B cell (primary cell): ENCODE measurements around the gene USH2A. TPM values are rescaled to one million over a fixed set of nuclear protein-coding genes. Genes with fewer than 3 reads are reported as not detected.

Experiments
- ATAC-seq: fragments of 200-7000 bp; cut with Tn5 transposase; one replicate; pipeline ENCODE4 v1.10.0; 2021; ENCODE audit warnings: low read depth, mild to moderate bottlenecking, moderate number of reproducible peaks, moderate library complexity
- CTCF ChIA-PET: fragments of 350-600 bp; sonication (Branson Sonifier 250); formaldehyde crosslinking; loops from one replicate; lab custom pipeline; 2021; ENCODE audit warnings: antibody characterized with exemption, inconsistent platforms; lab: Charles Lee
- POLR2A ChIA-PET: fragments of 350-600 bp; sonication (Branson Sonifier 250); formaldehyde crosslinking; loops from one replicate; lab custom pipeline; 2021; ENCODE audit warnings: antibody characterized with exemption; lab: Charles Lee
- DNase-seq: peaks from one replicate; pipeline ENCODE4 v3.0.0; 2013
- H2AFZ ChIP-seq: 2 replicates; pipeline ENCODE4 v1.6.1; 2012; ENCODE audit warnings: mild to moderate bottlenecking, low read depth, low read length; ENCODE audit not compliant: insufficient read depth, poor library complexity, severe bottlenecking
- H3K27ac ChIP-seq, 2 donors: 1 replicate in 1 of 2; 2 replicates in 1 of 2; pipeline ENCODE4 v1.5.1; 2012 to 2013; ENCODE audit warnings: low read length in 2 of 2, mild to moderate bottlenecking in 2 of 2, moderate library complexity in 1 of 2
- H3K27me3 ChIP-seq, 4 experiments: fragments of 200-600 bp in 1 of 4; sonication (generic) in 1 of 4; replicated peaks in 1 of 4; 1 replicate in 2 of 4; 2 replicates in 2 of 4; pipeline versions ENCODE4 v1.6.1 to v1.7.0; 2013 to 2016; ENCODE audit warnings: low read length in 3 of 4, mild to moderate bottlenecking in 2 of 4, mixed read lengths in 1 of 4, moderate library complexity in 1 of 4; ENCODE audit not compliant: insufficient read depth in 4 of 4, control insufficient read depth in 3 of 4; ENCODE audit errors: control extremely low read depth in 1 of 4
- H3K36me3 ChIP-seq, 2 experiments: replicated peaks in 1 of 2; 1 replicate in 1 of 2; 2 replicates in 1 of 2; pipeline versions ENCODE4 v1.6.1 to v1.7.1; 2013; ENCODE audit warnings: low read length in 1 of 2; ENCODE audit not compliant: insufficient read depth in 2 of 2, control insufficient read depth in 1 of 2; ENCODE audit errors: control extremely low read depth in 1 of 2, extremely low read depth in 1 of 2
- H3K4me1 ChIP-seq, 2 donors: fragments of 200-600 bp in 1 of 2; sonication (generic) in 1 of 2; 1 replicate in 1 of 2; 2 replicates in 1 of 2; pipeline versions ENCODE4 v1.5.1 to v1.6.1; 2013 to 2017; ENCODE audit warnings: low read length in 2 of 2; ENCODE audit not compliant: control insufficient read depth in 2 of 2, insufficient read depth in 2 of 2
- H3K4me2 ChIP-seq: replicated peaks from 2 replicates; pipeline ENCODE3; 2012; ENCODE audit warnings: mild to moderate bottlenecking, low read depth, low read length; ENCODE audit not compliant: poor library complexity, severe bottlenecking
- H3K4me3 ChIP-seq, 5 experiments: fragments of 200-600 bp in 1 of 5; sonication (generic) in 1 of 5; 1 replicate in 3 of 5; 2 replicates in 2 of 5; pipeline versions ENCODE4 v1.5.1 to v1.7.0; 2011 to 2016; ENCODE audit warnings: low read length in 4 of 5, mild to moderate bottlenecking in 4 of 5, low read depth in 2 of 5, control low read depth in 1 of 5, moderate library complexity in 1 of 5; ENCODE audit not compliant: insufficient read depth in 1 of 5; ENCODE audit errors: control extremely low read depth in 1 of 5, extremely low read depth in 1 of 5
- H3K79me2 ChIP-seq: fragments of 200-600 bp; sonication (generic); one replicate; pipeline ENCODE4 v1.6.0; 2016; ENCODE audit warnings: low read length; ENCODE audit not compliant: control insufficient read depth, insufficient read depth
- H3K9ac ChIP-seq: fragments of 200-600 bp; sonication (generic); 2 replicates; pipeline ENCODE4 v1.6.1; 2017; ENCODE audit warnings: mild to moderate bottlenecking, low read length, moderate library complexity
- H3K9me3 ChIP-seq, 3 donors: one replicate each; pipeline versions ENCODE4 v1.6.1 to v1.7.1; 2013; ENCODE audit warnings: low read length in 2 of 3; ENCODE audit not compliant: control insufficient read depth in 2 of 3, insufficient read depth in 1 of 3; ENCODE audit errors: control extremely low read depth in 1 of 3
- H4K20me1 ChIP-seq: 2 replicates; pipeline ENCODE4 v1.6.0; 2012; ENCODE audit warnings: mild to moderate bottlenecking, low read length; ENCODE audit not compliant: insufficient read depth, control insufficient read depth, poor library complexity, severe bottlenecking
- H3K27ac Mint-ChIP-seq: one replicate; pipeline ENCODE4 v1.8.0; 2021; ENCODE audit warnings: mixed read lengths
- H3K27me3 Mint-ChIP-seq: one replicate; pipeline ENCODE4 v1.8.0; 2021; ENCODE audit warnings: mixed read lengths
- H3K4me1 Mint-ChIP-seq: one replicate; pipeline ENCODE4 v1.8.0; 2021; ENCODE audit warnings: mixed read lengths
- H3K4me3 Mint-ChIP-seq: one replicate; pipeline ENCODE4 v1.8.0; 2021; ENCODE audit warnings: mixed read lengths
- H3K9me3 Mint-ChIP-seq: one replicate; pipeline ENCODE4 v1.8.0; 2022; ENCODE audit warnings: mixed read lengths; ENCODE audit not compliant: insufficient read depth
- CTCF ChIP-seq: fragments of 200-600 bp; IDR thresholded peaks from one replicate; pipeline ENCODE4 v1.8.0; 2022; ENCODE audit warnings: antibody characterized with exemption, mild to moderate bottlenecking
- EZH2 ChIP-seq: IDR thresholded peaks from 2 replicates; pipeline ENCODE4 v1.6.1; 2012; ENCODE audit warnings: borderline replicate concordance, low read depth, mild to moderate bottlenecking, moderate library complexity, low read length; ENCODE audit not compliant: insufficient read depth, poor library complexity, severe bottlenecking
- WGBS: methylation state at CpG from one replicate; pipeline ENCODE4 v1.1.5; 2013; ENCODE audit warnings: missing lambda C conversion rate; ENCODE audit not compliant: insufficient coverage; 5-methylcytosine and 5-hydroxymethylcytosine counted together
- intact Hi-C: fragments of 100-400 bp; cut with micrococcal nuclease; formaldehyde crosslinking; loops from one replicate; pipeline ENCODE4 v1.10.0; 2022
- polyA plus RNA-seq: library from polyadenylated mRNA; depleted of rRNA; stranded (reverse); fragments of >200 nt; gene quantifications from 2 replicates; pipeline ENCODE4 v1.2.3, GENCODE V29; 2012
- total RNA-seq, 2 donors: library from RNA; stranded (reverse); fragments of 120-200 nt in 1 of 2; gene quantifications; 1 replicate in 1 of 2; 2 replicates in 1 of 2; pipeline versions ENCODE4 v1.2.3 to v1.2.4, GENCODE V29; 2013 to 2022

USH2A gene
- total and polyA plus RNA-seq, 2 donors (not counting 1 experiment from before 2014, with no cell fraction given), result 0.01 TPM; not detected in 1

GRCh38 chr1:216173376-216173995 is 249.8 kb downstream of the USH2A start:
- Histone ChIP-seq H3K36me3 (no peaks in the 10 kb centered on the region), H3K27me3 (no peaks in the 10 kb centered on the region), H4K20me1 (no peaks in the 10 kb centered on the region), H3K4me3 (no peak overlapping the region), H3K9me3 (no peaks in the 10 kb centered on the region), H2AFZ (no peak overlapping the region), H3K4me2 (no peak overlapping the region), H3K27ac (no peak overlapping the region), H3K9ac (no peak overlapping the region), H3K4me1 (no peaks in the 10 kb centered on the region), H3K79me2 (no peaks in the 10 kb centered on the region)
- POLR2A ChIA-PET, result no interaction called here
- H3K4me1 Mint-ChIP-seq, result no peaks in the 10 kb centered on the region
- CTCF ChIA-PET, result no interaction called here
- WGBS, result 88% methylated on average over 3 of the region's 4 CpGs
- DNase-seq (no peak), ATAC-seq (no peak)
- intact Hi-C loops, result no loop called here
- H3K27me3 Mint-ChIP-seq, result no peaks in the 10 kb centered on the region
- TF ChIP-seq CTCF (no peak), EZH2 (no peak)
- H3K27ac Mint-ChIP-seq, result no peak overlapping the region
- H3K4me3 Mint-ChIP-seq, result no peak overlapping the region
- peaks cover 3% of the 10 kb centered on the region for H3K9me3 Mint-ChIP-seq

- ChIA-PET POLR2A (no interaction called here), CTCF (no interaction called here)
- H3K4me1 ChIP-seq, result no peaks in the 10 kb centered on the region
- intact Hi-C loops, result no loop called here
- no peaks in the 10 kb centered on the region for H3K79me2 ChIP-seq
- no peaks in the 10 kb centered on the region for H3K9me3 ChIP-seq
- H3K27me3 ChIP-seq, result no peaks in the 10 kb centered on the region
- TF ChIP-seq EZH2 (no peak), CTCF (no peak)
- no peak overlapping the region for H3K27ac ChIP-seq
- no peak overlapping the region for H3K4me3 ChIP-seq
- H3K27ac Mint-ChIP-seq, result no peak overlapping the region
- H3K27me3 Mint-ChIP-seq, result no peaks in the 10 kb centered on the region
- no peak overlapping the region for H3K4me3 Mint-ChIP-seq
- DNase-seq (no peak), ATAC-seq (no peak)
- no CpG with 5 or more reads among the region's 1 CpG for WGBS
- H4K20me1 ChIP-seq, result no peaks in the 10 kb centered on the region
- H3K9me3 Mint-ChIP-seq, result peaks cover 3% of the 10 kb centered on the region
- no peak overlapping the region for H3K9ac ChIP-seq
- no peaks in the 10 kb centered on the region for H3K36me3 ChIP-seq
- no peak overlapping the region for H2AFZ ChIP-seq
- H3K4me1 Mint-ChIP-seq, result no peaks in the 10 kb centered on the region
- no peak overlapping the region for H3K4me2 ChIP-seq
Observed at GRCh38 chr1:216169351-216169750, 253.9 kb downstream of the USH2A start.
